ENCODE results near the gene UBALD2. TPM values are rescaled to one million over a fixed set of nuclear protein-coding genes. Genes with fewer than 3 reads are reported as not detected.

Gene UBALD2
- polyA plus RNA-seq, 2 of the 4 experiments (the other 2 are of a cell fraction), result 12.8 to 21.5 TPM

GRCh38 chr17:76251478-76252039, 13.6 kb upstream of the UBALD2 start (continued):
- no peak for TF ChIP-seq PBX3 (IDR thresholded peaks at IDR 0.05)

- Histone ChIP-seq H3K27ac (peak overlapping the region; percentile 60 to 70), H3K4me3 (no peak overlapping the region), H3K9me3 (no peaks in the 10 kb centered on the region), H3K4me2 (peak overlapping the region; percentile 50), H3K4me1 (peaks cover 21% of the 10 kb centered on the region)
- ChIA-PET POLR2A (interaction anchor here (0.8 to 1.5 kb wide), 5 partner anchors 11 to 14 kb away, joined by 3 to 17 read pairs (median 6); partner anchors contain the start of genes RNF157 and UBALD2), CTCF (interaction anchor here (0.6 to 14.6 kb wide), 8 partner anchors 9 to 194 kb away, joined by 3 to 164 read pairs (median 4); no protein-coding TSS in a partner anchor)
- peak; percentile 94 to 97 for ATAC-seq
- no peak for FAIRE-seq
- peak in 1 of 2 experiments; percentile 88 for DNase-seq (ENCODE audit: low read depth in 1 of 2, low spot score in 1 of 2)
- WGBS (ENCODE audit: missing lambda C conversion rate), result 36% methylated on average over 11 of the region's 11 CpGs
- TF ChIP-seq ZC3H11A (IDR thresholded peaks at IDR 0.05) (no peak), ATOH8 (CRISPR knock-in tag; IDR thresholded peaks at IDR 0.05; ENCODE audit: low read depth) (peak; percentile 13; the same call in 1 of the 2 replicates), POLR2AphosphoS2 (conservative IDR thresholded peaks at IDR 0.05; ENCODE audit: low read length) (no peak), RNF2 (IDR thresholded peaks at IDR 0.05; ENCODE audit: borderline replicate concordance, low read depth) (no peak), FOXS1 (CRISPR knock-in tag; IDR thresholded peaks at IDR 0.05) (no peak), CHD4 (IDR thresholded peaks at IDR 0.05; ENCODE audit: borderline replicate concordance) (no peak), HOXB5 (CRISPR knock-in tag; IDR thresholded peaks at IDR 0.05) (no peak), ELK1 (IDR thresholded peaks at IDR 0.05; ENCODE audit: low read depth, low read length) (no peak), FOSL2 (IDR thresholded peaks at IDR 0.05) (peak; percentile 40; the same call in 1 of the 2 replicates), FOSL2 (CRISPR knock-in tag; IDR thresholded peaks at IDR 0.05) (peak; percentile 94), ZNF302 (CRISPR knock-in tag; IDR thresholded peaks at IDR 0.05) (no peak), HOXB13 (CRISPR knock-in tag; IDR thresholded peaks at IDR 0.05; ENCODE audit: low read depth) (no peak), TFCP2L1 (CRISPR knock-in tag; IDR thresholded peaks at IDR 0.05) (no peak), MYC (IDR thresholded peaks at IDR 0.05; ENCODE audit: borderline replicate concordance, low read length) (peak; percentile 55; the same call in 1 of the 2 replicates), JUN (IDR thresholded peaks at IDR 0.05) (peak; percentile 21 to 44; a peak in 2 of 5 replicates), RFX5 (IDR thresholded peaks at IDR 0.05) (no peak), MAX (IDR thresholded peaks at IDR 0.05) (peak; percentile 52), CHD2 (IDR thresholded peaks at IDR 0.05; ENCODE audit: low read length, partially characterized antibody) (no peak), RCOR1 (IDR thresholded peaks at IDR 0.05; ENCODE audit: low read depth, low read length) (no peak), ZSCAN20 (CRISPR knock-in tag; IDR thresholded peaks at IDR 0.05) (no peak), NR3C1 (IDR thresholded peaks at IDR 0.05) (no peak), JUNB (IDR thresholded peaks at IDR 0.05) (peak; percentile 70), HEYL (CRISPR knock-in tag; IDR thresholded peaks at IDR 0.05) (no peak), BHLHE40 (IDR thresholded peaks at IDR 0.05; ENCODE audit: low read depth, low read length) (peak; percentile 95), HES2 (IDR thresholded peaks at IDR 0.05) (no peak), EHMT2 (IDR thresholded peaks at IDR 0.05; ENCODE audit: low read depth) (no peak), NFE2L2 (conservative IDR thresholded peaks at IDR 0.05; ENCODE audit: low read length) (peak; percentile 49; the same call in 1 of the 2 replicates), SREBF2 (IDR thresholded peaks at IDR 0.05) (no peak)
- TF ChIP-seq, protein P1, sequence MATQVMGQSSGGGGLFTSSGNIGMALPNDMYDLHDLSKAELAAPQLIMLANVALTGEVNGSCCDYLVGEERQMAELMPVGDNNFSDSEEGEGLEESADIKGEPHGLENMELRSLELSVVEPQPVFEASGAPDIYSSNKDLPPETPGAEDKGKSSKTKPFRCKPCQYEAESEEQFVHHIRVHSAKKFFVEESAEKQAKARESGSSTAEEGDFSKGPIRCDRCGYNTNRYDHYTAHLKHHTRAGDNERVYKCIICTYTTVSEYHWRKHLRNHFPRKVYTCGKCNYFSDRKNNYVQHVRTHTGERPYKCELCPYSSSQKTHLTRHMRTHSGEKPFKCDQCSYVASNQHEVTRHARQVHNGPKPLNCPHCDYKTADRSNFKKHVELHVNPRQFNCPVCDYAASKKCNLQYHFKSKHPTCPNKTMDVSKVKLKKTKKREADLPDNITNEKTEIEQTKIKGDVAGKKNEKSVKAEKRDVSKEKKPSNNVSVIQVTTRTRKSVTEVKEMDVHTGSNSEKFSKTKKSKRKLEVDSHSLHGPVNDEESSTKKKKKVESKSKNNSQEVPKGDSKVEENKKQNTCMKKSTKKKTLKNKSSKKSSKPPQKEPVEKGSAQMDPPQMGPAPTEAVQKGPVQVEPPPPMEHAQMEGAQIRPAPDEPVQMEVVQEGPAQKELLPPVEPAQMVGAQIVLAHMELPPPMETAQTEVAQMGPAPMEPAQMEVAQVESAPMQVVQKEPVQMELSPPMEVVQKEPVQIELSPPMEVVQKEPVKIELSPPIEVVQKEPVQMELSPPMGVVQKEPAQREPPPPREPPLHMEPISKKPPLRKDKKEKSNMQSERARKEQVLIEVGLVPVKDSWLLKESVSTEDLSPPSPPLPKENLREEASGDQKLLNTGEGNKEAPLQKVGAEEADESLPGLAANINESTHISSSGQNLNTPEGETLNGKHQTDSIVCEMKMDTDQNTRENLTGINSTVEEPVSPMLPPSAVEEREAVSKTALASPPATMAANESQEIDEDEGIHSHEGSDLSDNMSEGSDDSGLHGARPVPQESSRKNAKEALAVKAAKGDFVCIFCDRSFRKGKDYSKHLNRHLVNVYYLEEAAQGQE (IDR thresholded peaks at IDR 0.05), result no peak
Measured at GRCh38 chr17:76252040-76252954, 12.9 kb upstream of the UBALD2 start.
